Activated CD4-positive, alpha-beta T cell treated with anti-CD3 and anti-CD28 coated beads, Interleukin-2, amount 50 U/mL, for 24 hours (primary cell): ENCODE data around the gene WNT6.

Source experiments
- DNase-seq, 2 donors: peaks; one replicate each; pipeline ENCODE4 v3.0.0-alpha.2; 2020; ENCODE audit warnings: low read depth in 1 of 2, low spot score in 1 of 2

The WNT6 gene

GRCh38 chr2:218857371-218858137, 2.1 kb upstream of the WNT6 start:
- no peak for DNase-seq

GRCh38 chr2:218858138-218858445, 1.5 kb upstream of the WNT6 start:
- no peak for DNase-seq

GRCh38 chr2:218858671-218859555, 692 bp upstream of the WNT6 start:
- DNase-seq = no peak

- no peak for DNase-seq
Observed at GRCh38 chr2:218859988-218860831, 605 bp downstream of the WNT6 start.

GRCh38 chr2:218860950-218861381, 1.4 kb downstream of the WNT6 start:
- DNase-seq = no peak

GRCh38 chr2:218861645-218862318, 2.2 kb downstream of the WNT6 start:
- no peak for DNase-seq

- DNase-seq = no peak
Observed at GRCh38 chr2:218863021-218863520, 3.5 kb downstream of the WNT6 start.

GRCh38 chr2:218865396-218865795, 5.8 kb downstream of the WNT6 start:
- no peak for DNase-seq

GRCh38 chr2:218865999-218866398, 6.4 kb downstream of the WNT6 start:
- DNase-seq = no peak

- no peak for DNase-seq
Observed at GRCh38 chr2:218867900-218868299, 8.3 kb downstream of the WNT6 start.

- DNase-seq = no peak
Observed at GRCh38 chr2:218869064-218869463, 9.5 kb downstream of the WNT6 start.

- DNase-seq = no peak
Observed at GRCh38 chr2:218870984-218871344, 11.4 kb downstream of the WNT6 start.

- no peak for DNase-seq
Observed at GRCh38 chr2:218871345-218872302, 12.0 kb downstream of the WNT6 start.

- no peak for DNase-seq
Observed at GRCh38 chr2:218872645-218873358, 13.2 kb downstream of the WNT6 start.

- no peak for DNase-seq
Observed at GRCh38 chr2:218873359-218874194, 14.0 kb downstream of the WNT6 start.

GRCh38 chr2:218875692-218876246, 16.2 kb downstream of the WNT6 start:
- no peak for DNase-seq

GRCh38 chr2:218876562-218877219, 17.1 kb downstream of the WNT6 start:
- peak; percentile 61 to 63 for DNase-seq
